ENCODE results near the gene LAMA3.

LAMA3 gene

DNA sequence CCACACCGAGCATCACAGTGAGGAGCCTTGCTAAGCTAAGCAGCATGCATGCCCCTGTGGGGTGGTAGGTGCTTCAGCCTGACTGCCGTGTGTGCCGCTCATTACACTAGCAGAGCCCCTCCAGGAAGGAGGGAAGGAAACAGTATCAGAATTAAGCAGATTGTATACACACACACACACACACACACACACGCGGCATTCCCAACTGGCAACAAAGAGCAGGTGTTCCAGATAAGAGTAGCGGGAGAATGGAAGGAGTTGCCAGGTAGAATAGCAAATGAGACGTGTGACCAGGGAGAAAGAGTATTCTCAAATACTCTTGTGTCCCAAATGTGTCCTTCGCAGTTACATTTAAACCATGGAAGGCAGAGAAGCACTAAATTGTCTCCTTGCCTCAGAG is 277.7 kb downstream of the LAMA3 start:
- peaks cover 26% of the 10 kb centered on the region for H3K27me3 Mint-ChIP-seq (ENCODE audit: low read depth, poor library complexity)
- peaks cover 31% of the 10 kb centered on the region for H3K4me1 Mint-ChIP-seq
- H3K36me3 Mint-ChIP-seq (ENCODE audit: low read depth) = no peaks in the 10 kb centered on the region
- H3K27ac Mint-ChIP-seq = no peak overlapping the region
- H3K9me3 Mint-ChIP-seq = no peaks in the 10 kb centered on the region
- no peak overlapping the region for H3K4me3 Mint-ChIP-seq
- TF ChIP-seq, protein P1, sequence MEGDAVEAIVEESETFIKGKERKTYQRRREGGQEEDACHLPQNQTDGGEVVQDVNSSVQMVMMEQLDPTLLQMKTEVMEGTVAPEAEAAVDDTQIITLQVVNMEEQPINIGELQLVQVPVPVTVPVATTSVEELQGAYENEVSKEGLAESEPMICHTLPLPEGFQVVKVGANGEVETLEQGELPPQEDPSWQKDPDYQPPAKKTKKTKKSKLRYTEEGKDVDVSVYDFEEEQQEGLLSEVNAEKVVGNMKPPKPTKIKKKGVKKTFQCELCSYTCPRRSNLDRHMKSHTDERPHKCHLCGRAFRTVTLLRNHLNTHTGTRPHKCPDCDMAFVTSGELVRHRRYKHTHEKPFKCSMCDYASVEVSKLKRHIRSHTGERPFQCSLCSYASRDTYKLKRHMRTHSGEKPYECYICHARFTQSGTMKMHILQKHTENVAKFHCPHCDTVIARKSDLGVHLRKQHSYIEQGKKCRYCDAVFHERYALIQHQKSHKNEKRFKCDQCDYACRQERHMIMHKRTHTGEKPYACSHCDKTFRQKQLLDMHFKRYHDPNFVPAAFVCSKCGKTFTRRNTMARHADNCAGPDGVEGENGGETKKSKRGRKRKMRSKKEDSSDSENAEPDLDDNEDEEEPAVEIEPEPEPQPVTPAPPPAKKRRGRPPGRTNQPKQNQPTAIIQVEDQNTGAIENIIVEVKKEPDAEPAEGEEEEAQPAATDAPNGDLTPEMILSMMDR (IDR thresholded peaks at IDR 0.05) = no peak
- DNase-seq = no peak

- TF ChIP-seq, protein P1 (IDR thresholded peaks at IDR 0.05) = no peak
- DNase-seq = no peak
- no peaks in the 10 kb centered on the region for H3K9me3 Mint-ChIP-seq
- peaks cover 26% of the 10 kb centered on the region for H3K27me3 Mint-ChIP-seq (ENCODE audit: low read depth, poor library complexity)
- no peak overlapping the region for H3K27ac Mint-ChIP-seq
- H3K4me3 Mint-ChIP-seq = no peak overlapping the region
- H3K36me3 Mint-ChIP-seq (ENCODE audit: low read depth) = no peaks in the 10 kb centered on the region
- H3K4me1 Mint-ChIP-seq = peaks cover 35% of the 10 kb centered on the region
Measured at GRCh38 chr18:23967321-23968089, 278.3 kb downstream of the LAMA3 start.

GRCh38 chr18:23968638-23969604 is 279.7 kb downstream of the LAMA3 start:
- TF ChIP-seq, protein P1 (IDR thresholded peaks at IDR 0.05) = no peak
- no peak for DNase-seq
- H3K4me3 Mint-ChIP-seq = no peak overlapping the region
- no peaks in the 10 kb centered on the region for H3K36me3 Mint-ChIP-seq (ENCODE audit: low read depth)
- H3K27me3 Mint-ChIP-seq (ENCODE audit: low read depth, poor library complexity) = peaks cover 26% of the 10 kb centered on the region
- no peaks in the 10 kb centered on the region for H3K9me3 Mint-ChIP-seq
- peaks cover 36% of the 10 kb centered on the region for H3K4me1 Mint-ChIP-seq
- no peak overlapping the region for H3K27ac Mint-ChIP-seq

DNA sequence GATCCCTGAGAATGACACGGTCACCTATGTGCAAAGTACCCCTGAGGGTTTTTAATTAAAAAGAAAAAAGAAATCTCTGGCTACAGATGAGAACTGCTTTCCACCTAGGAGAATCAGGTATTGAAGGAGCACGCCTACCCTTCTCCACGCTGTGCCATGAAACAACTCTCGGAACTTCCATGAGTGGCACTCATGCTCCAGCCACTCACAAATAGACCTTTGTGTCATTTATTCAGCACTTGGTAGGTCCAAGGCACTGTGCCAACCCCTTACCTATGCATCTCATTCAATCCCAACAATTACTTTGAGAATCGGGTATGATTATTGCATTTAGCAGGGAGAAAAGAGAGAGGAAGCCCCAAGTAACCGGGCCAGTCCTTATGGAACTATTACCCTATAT is 280.4 kb downstream of the LAMA3 start:
- Mint-ChIP-seq H3K4me1 (peaks cover 29% of the 10 kb centered on the region), H3K4me3 (no peak overlapping the region), H3K9me3 (peaks cover 5% of the 10 kb centered on the region), H3K36me3 (ENCODE audit: low read depth) (no peaks in the 10 kb centered on the region), H3K27me3 (ENCODE audit: low read depth, poor library complexity) (peaks cover 26% of the 10 kb centered on the region), H3K27ac (no peak overlapping the region)
- no peak for DNase-seq
- TF ChIP-seq, protein P1 (IDR thresholded peaks at IDR 0.05) = no peak

- DNase-seq = no peak
- Mint-ChIP-seq H3K27ac (no peak overlapping the region), H3K4me3 (no peak overlapping the region), H3K9me3 (peaks cover 13% of the 10 kb centered on the region), H3K27me3 (ENCODE audit: low read depth, poor library complexity) (peaks cover 23% of the 10 kb centered on the region), H3K36me3 (ENCODE audit: low read depth) (no peaks in the 10 kb centered on the region), H3K4me1 (peaks cover 25% of the 10 kb centered on the region)
- TF ChIP-seq, protein P1 (IDR thresholded peaks at IDR 0.05) = no peak
Measured at GRCh38 chr18:23970161-23971096, 281.2 kb downstream of the LAMA3 start.
